Measurements from ENCODE around the gene RAB15.

DNA sequence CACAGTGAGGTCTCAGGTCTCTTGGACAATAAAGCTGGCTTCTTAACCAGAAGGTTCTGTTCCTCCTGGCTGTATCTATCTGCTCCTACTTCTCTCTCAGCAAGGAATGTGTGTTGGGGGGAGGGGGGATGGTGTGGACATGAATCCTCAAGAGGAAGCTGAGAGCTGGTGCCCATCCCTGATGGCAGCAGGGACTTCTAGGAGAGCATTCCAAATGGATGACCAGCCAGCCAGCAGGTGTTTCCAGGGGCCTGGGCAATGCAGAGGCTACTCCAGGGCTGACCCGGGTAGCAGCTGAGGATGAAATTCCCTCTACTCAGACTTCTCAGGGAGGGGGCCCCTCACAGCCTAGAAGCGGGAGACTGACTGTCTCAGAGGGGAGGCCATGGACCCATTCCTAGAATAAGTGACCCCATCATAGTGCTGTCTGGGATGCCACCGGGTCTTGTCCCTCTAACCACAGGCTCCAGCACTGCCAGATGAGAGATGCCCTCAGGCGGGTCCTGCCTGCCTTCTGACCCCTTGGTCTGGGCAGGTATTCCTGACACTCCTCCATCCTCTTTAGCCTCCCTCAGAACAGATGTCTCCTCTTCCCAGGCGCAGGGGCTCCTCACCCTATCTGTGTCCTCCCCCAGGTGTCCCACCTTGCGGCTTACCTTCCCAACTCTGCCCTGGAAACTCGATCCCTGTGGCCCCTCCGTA lies 1.2 kb downstream of the RAB15 start:
- TF ChIP-seq FOXM1 (IDR thresholded peaks at IDR 0.05; ENCODE audit: borderline replicate concordance, low read depth) (no peak), REST (IDR thresholded peaks at IDR 0.05; ENCODE audit: low read depth) (no peak), TAF1 (IDR thresholded peaks at IDR 0.05; ENCODE audit: low read depth) (no peak), CEBPB (IDR thresholded peaks at IDR 0.05) (no peak), RAD21 (IDR thresholded peaks at IDR 0.05; ENCODE audit: low read depth) (no peak), TEAD4 (IDR thresholded peaks at IDR 0.05) (no peak), NFIC (IDR thresholded peaks at IDR 0.05) (no peak), YY1 (IDR thresholded peaks at IDR 0.05; ENCODE audit: low read depth) (no peak), MAX (IDR thresholded peaks at IDR 0.05) (no peak), EP300 (IDR thresholded peaks at IDR 0.05; ENCODE audit: borderline replicate concordance) (no peak), EGR1 (IDR thresholded peaks at IDR 0.05) (no peak), CREB1 (IDR thresholded peaks at IDR 0.05; ENCODE audit: low read depth) (no peak), TCF12 (IDR thresholded peaks at IDR 0.05; ENCODE audit: low read depth) (no peak), USF1 (IDR thresholded peaks at IDR 0.05) (no peak)

All from Ishikawa (cell line).